ENCODE results near the gene TEX14. TPM values are rescaled to one million over a fixed set of nuclear protein-coding genes. Genes with fewer than 3 reads are reported as not detected.

TEX14 gene
- total RNA-seq, 2 experiments from 2014 or later, result 0.10 to 0.14 TPM

- H3K36me3 Mint-ChIP-seq, result peaks cover 47% of the 10 kb centered on the region
- peaks cover 13% of the 10 kb centered on the region for H3K4me1 Mint-ChIP-seq
- H3K27ac Mint-ChIP-seq, result no peak overlapping the region
- no peaks in the 10 kb centered on the region for H3K9me3 Mint-ChIP-seq
- no peak overlapping the region for H3K4me3 Mint-ChIP-seq
- DNase-seq, result no peak
- H3K27me3 Mint-ChIP-seq, result no peaks in the 10 kb centered on the region
Observed at GRCh38 chr17:58508341-58509067, 183.3 kb downstream of the TEX14 start.

GRCh38 chr17:58507123-58507634 is 184.7 kb downstream of the TEX14 start:
- no peak overlapping the region for H3K4me3 Mint-ChIP-seq
- H3K9me3 Mint-ChIP-seq, result no peaks in the 10 kb centered on the region
- H3K27ac Mint-ChIP-seq, result no peak overlapping the region
- no peaks in the 10 kb centered on the region for H3K27me3 Mint-ChIP-seq
- H3K4me1 Mint-ChIP-seq, result peaks cover 6% of the 10 kb centered on the region
- no peak for DNase-seq
- H3K36me3 Mint-ChIP-seq, result peaks cover 40% of the 10 kb centered on the region

Other genes with a start within 250 kb of the TEX14 start
- 1 to 10 TPM; 3.9 to 4.2 TPM for gene HSF5, start 203.6 kb downstream of the TEX14 start, total RNA-seq
- gene MTMR4, start 177.4 kb downstream of the TEX14 start, total RNA-seq, result 10 to 100 TPM; 72.2 to 75.6 TPM
- gene RAD51C, start 557 bp upstream of the TEX14 start, total RNA-seq, result 10 to 100 TPM; 77.3 to 86.7 TPM
- under 1 TPM; 0.06 TPM for gene PPM1E, start 63.8 kb upstream of the TEX14 start, total RNA-seq

Data from activated naive CD8-positive, alpha-beta T cell treated with anti-CD3 and anti-CD28 coated beads for 36 hours (primary cell).